ENCODE measurements around the gene KRTAP5-7. TPM values are rescaled to one million over a fixed set of nuclear protein-coding genes. Genes with fewer than 3 reads are reported as not detected.

The KRTAP5-7 gene
- polyA plus RNA-seq, 4 donors = 0.07 to 0.12 TPM; not detected in 2

- Histone ChIP-seq H3K27me3 (ENCODE audit: control insufficient read depth in 3 of 3, insufficient read depth in 3 of 3, low read length in 3 of 3) (no peaks in the 10 kb centered on the region), H3K9me3 (ENCODE audit: control insufficient read depth in 2 of 2, insufficient read depth in 1 of 2, low read depth in 1 of 2, low read length in 1 of 2) (no peaks in the 10 kb centered on the region), H3K27ac (ENCODE audit: low read depth in 1 of 3, low read length in 2 of 3) (no peak overlapping the region), H3K4me1 (ENCODE audit: control insufficient read depth in 3 of 3, insufficient read depth in 2 of 3, low read depth in 1 of 3, low read length in 2 of 3) (peaks cover 0 to 7% (median 0%) of the 10 kb centered on the region in 3 donors), H3K36me3 (ENCODE audit: control insufficient read depth in 3 of 3, insufficient read depth in 2 of 3, low read depth in 1 of 3, low read length in 3 of 3) (peaks cover 17 to 82% (median 43%) of the 10 kb centered on the region in 3 donors), H3K4me3 (ENCODE audit: low read depth in 1 of 3, low read length in 3 of 3) (no peak overlapping the region)
- DNase-seq (no peak), FAIRE-seq (no peak)
- 93 to 96% (median 95%) methylated on average over 23 of the region's 23 CpGs for WGBS, 3 donors
Measured at GRCh38 chr11:71484248-71485062, 42.6 kb upstream of the KRTAP5-7 start.

- Histone ChIP-seq H3K9me3 (ENCODE audit: control insufficient read depth in 2 of 2, insufficient read depth in 1 of 2, low read depth in 1 of 2, low read length in 1 of 2) (no peaks in the 10 kb centered on the region), H3K4me3 (ENCODE audit: low read depth in 1 of 3, low read length in 3 of 3) (no peak overlapping the region), H3K27me3 (ENCODE audit: control insufficient read depth in 3 of 3, insufficient read depth in 3 of 3, low read length in 3 of 3) (no peaks in the 10 kb centered on the region), H3K4me1 (ENCODE audit: control insufficient read depth in 3 of 3, insufficient read depth in 2 of 3, low read depth in 1 of 3, low read length in 2 of 3) (peaks cover 0 to 7% (median 0%) of the 10 kb centered on the region in 3 donors), H3K36me3 (ENCODE audit: control insufficient read depth in 3 of 3, insufficient read depth in 2 of 3, low read depth in 1 of 3, low read length in 3 of 3) (peaks cover 17 to 83% (median 44%) of the 10 kb centered on the region in 3 donors), H3K27ac (ENCODE audit: low read depth in 1 of 3, low read length in 2 of 3) (no peak overlapping the region)
- FAIRE-seq (no peak), DNase-seq (no peak)
- WGBS, 3 donors = 90 to 92% (median 92%) methylated on average over 5 to 6 of the region's 6 CpGs
Measured at GRCh38 chr11:71485063-71485399, 42.0 kb upstream of the KRTAP5-7 start.

- Histone ChIP-seq H3K9me3 (ENCODE audit: control insufficient read depth in 2 of 2, insufficient read depth in 1 of 2, low read depth in 1 of 2, low read length in 1 of 2) (no peaks in the 10 kb centered on the region), H3K4me3 (ENCODE audit: low read depth in 1 of 3, low read length in 3 of 3) (no peak overlapping the region), H3K36me3 (ENCODE audit: control insufficient read depth in 3 of 3, insufficient read depth in 2 of 3, low read depth in 1 of 3, low read length in 3 of 3) (peaks cover 17 to 83% (median 45%) of the 10 kb centered on the region in 3 donors), H3K27me3 (ENCODE audit: control insufficient read depth in 3 of 3, insufficient read depth in 3 of 3, low read length in 3 of 3) (no peaks in the 10 kb centered on the region), H3K4me1 (ENCODE audit: control insufficient read depth in 3 of 3, insufficient read depth in 2 of 3, low read depth in 1 of 3, low read length in 2 of 3) (peaks cover 0 to 7% (median 0%) of the 10 kb centered on the region in 3 donors), H3K27ac (ENCODE audit: low read depth in 1 of 3, low read length in 2 of 3) (no peak overlapping the region)
- 96 to 97% (median 97%) methylated on average over 18 of the region's 18 CpGs for WGBS, 3 donors
- FAIRE-seq = no peak
- DNase-seq = no peak
Measured at GRCh38 chr11:71485466-71485865, 41.6 kb upstream of the KRTAP5-7 start.

GRCh38 chr11:71486320-71486719 lies 40.7 kb upstream of the KRTAP5-7 start:
- Histone ChIP-seq H3K36me3 (ENCODE audit: control insufficient read depth in 3 of 3, insufficient read depth in 2 of 3, low read depth in 1 of 3, low read length in 3 of 3) (peaks cover 17 to 83% (median 46%) of the 10 kb centered on the region in 3 donors), H3K9me3 (ENCODE audit: control insufficient read depth in 2 of 2, insufficient read depth in 1 of 2, low read depth in 1 of 2, low read length in 1 of 2) (no peaks in the 10 kb centered on the region), H3K4me3 (ENCODE audit: low read depth in 1 of 3, low read length in 3 of 3) (no peak overlapping the region), H3K27me3 (ENCODE audit: control insufficient read depth in 3 of 3, insufficient read depth in 3 of 3, low read length in 3 of 3) (no peaks in the 10 kb centered on the region), H3K27ac (ENCODE audit: low read depth in 1 of 3, low read length in 2 of 3) (no peak overlapping the region), H3K4me1 (ENCODE audit: control insufficient read depth in 3 of 3, insufficient read depth in 2 of 3, low read depth in 1 of 3, low read length in 2 of 3) (peaks cover 0 to 7% (median 0%) of the 10 kb centered on the region in 3 donors)
- DNase-seq = no peak
- no peak for FAIRE-seq
- WGBS, 3 donors = 95 to 100% (median 100%) methylated on average over 1 of the region's 1 CpG

GRCh38 chr11:71488681-71489270 lies 38.3 kb upstream of the KRTAP5-7 start:
- H3K4me3 ChIP-seq (ENCODE audit: low read depth in 1 of 3, low read length in 3 of 3) = no peak overlapping the region
- no peaks in the 10 kb centered on the region for H3K27me3 ChIP-seq (ENCODE audit: control insufficient read depth in 3 of 3, insufficient read depth in 3 of 3, low read length in 3 of 3)
- DNase-seq = no peak
- peaks cover 0 to 7% (median 0%) of the 10 kb centered on the region in 3 donors for H3K4me1 ChIP-seq (ENCODE audit: control insufficient read depth in 3 of 3, insufficient read depth in 2 of 3, low read depth in 1 of 3, low read length in 2 of 3)
- no peak for FAIRE-seq
- H3K9me3 ChIP-seq (ENCODE audit: control insufficient read depth in 2 of 2, insufficient read depth in 1 of 2, low read depth in 1 of 2, low read length in 1 of 2) = no peaks in the 10 kb centered on the region
- H3K27ac ChIP-seq (ENCODE audit: low read depth in 1 of 3, low read length in 2 of 3) = no peak overlapping the region
- H3K36me3 ChIP-seq (ENCODE audit: control insufficient read depth in 3 of 3, insufficient read depth in 2 of 3, low read depth in 1 of 3, low read length in 3 of 3) = peaks cover 9 to 72% (median 43%) of the 10 kb centered on the region in 3 donors
- whole genome bisulfite sequencing, 3 donors = 77 to 91% (median 88%) methylated on average over 6 of the region's 6 CpGs

- DNase-seq = no peak
- Histone ChIP-seq H3K9me3 (ENCODE audit: control insufficient read depth in 2 of 2, insufficient read depth in 1 of 2, low read depth in 1 of 2, low read length in 1 of 2) (no peaks in the 10 kb centered on the region), H3K4me3 (ENCODE audit: low read depth in 1 of 3, low read length in 3 of 3) (no peak overlapping the region), H3K27ac (ENCODE audit: low read depth in 1 of 3, low read length in 2 of 3) (no peak overlapping the region), H3K27me3 (ENCODE audit: control insufficient read depth in 3 of 3, insufficient read depth in 3 of 3, low read length in 3 of 3) (no peaks in the 10 kb centered on the region), H3K36me3 (ENCODE audit: control insufficient read depth in 3 of 3, insufficient read depth in 2 of 3, low read depth in 1 of 3, low read length in 3 of 3) (peaks cover 9 to 71% (median 44%) of the 10 kb centered on the region in 3 donors), H3K4me1 (ENCODE audit: control insufficient read depth in 3 of 3, insufficient read depth in 2 of 3, low read depth in 1 of 3, low read length in 2 of 3) (peaks cover 0 to 7% (median 0%) of the 10 kb centered on the region in 3 donors)
- 71 to 82% (median 77%) methylated on average over 15 of the region's 15 CpGs for WGBS, 3 donors
- no peak for FAIRE-seq
Measured at GRCh38 chr11:71489311-71490043, 37.6 kb upstream of the KRTAP5-7 start.

- 90 to 95% (median 90%) methylated on average over 23 of the region's 23 CpGs for WGBS, 3 donors
- Histone ChIP-seq H3K4me3 (ENCODE audit: low read depth in 1 of 3, low read length in 3 of 3) (no peak overlapping the region), H3K36me3 (ENCODE audit: control insufficient read depth in 3 of 3, insufficient read depth in 2 of 3, low read depth in 1 of 3, low read length in 3 of 3) (peaks cover 9 to 68% (median 40%) of the 10 kb centered on the region in 3 donors), H3K27me3 (ENCODE audit: control insufficient read depth in 3 of 3, insufficient read depth in 3 of 3, low read length in 3 of 3) (no peaks in the 10 kb centered on the region), H3K4me1 (ENCODE audit: control insufficient read depth in 3 of 3, insufficient read depth in 2 of 3, low read depth in 1 of 3, low read length in 2 of 3) (peaks cover 0 to 7% (median 0%) of the 10 kb centered on the region in 3 donors), H3K9me3 (ENCODE audit: control insufficient read depth in 2 of 2, insufficient read depth in 1 of 2, low read depth in 1 of 2, low read length in 1 of 2) (no peaks in the 10 kb centered on the region), H3K27ac (ENCODE audit: low read depth in 1 of 3, low read length in 2 of 3) (no peak overlapping the region)
- FAIRE-seq (no peak), DNase-seq (no peak)
Measured at GRCh38 chr11:71490044-71490730, 36.9 kb upstream of the KRTAP5-7 start.

Data from small intestine (tissue), 7 donors.